GM12878 (cell line): ENCODE measurements around the gene TMEM72. TPM values are rescaled to one million over a fixed set of nuclear protein-coding genes. Genes with fewer than 3 reads are reported as not detected.

ENCODE experiments used
- ATAC-seq: fragments of 200-7000 bp; cut with Tn5 transposase; 3 replicates; pipeline ENCODE4 v1.9.1; 2020; ENCODE audit warnings: mild to moderate bottlenecking, moderate library complexity
- BruUV-seq: library from RNA; stranded (reverse); fragments of 400-500 nt; replicated peaks from 2 replicates; lab custom pipeline; 2021; lab: Mats Ljungman, UMichigan
- CTCF ChIA-PET: fragments of 300-600 bp; sonication (Branson Sonifier 250); formaldehyde crosslinking; extraction: SDS; loops from one replicate; lab custom pipeline; 2021; ENCODE audit warnings: inconsistent platforms; lab: Yijun Ruan, JAX
- POLR2A ChIA-PET: fragments of 350-600 bp; formaldehyde crosslinking; extraction: SDS; loops from one replicate; lab custom pipeline; 2021; ENCODE audit warnings: inconsistent platforms; lab: Charles Lee
- RAD21 ChIA-PET: fragments of 300-600 bp; sonication (Branson Sonifier 250); formaldehyde crosslinking; loops from one replicate; lab custom pipeline; 2023; ENCODE audit warnings: antibody characterized with exemption; ENCODE audit not compliant: unreplicated experiment; lab: Charles Lee
- SMC1A ChIA-PET: fragments of 300-600 bp; sonication (Branson Sonifier 250); formaldehyde crosslinking; loops from one replicate; lab custom pipeline; 2023; ENCODE audit not compliant: unreplicated experiment, uncharacterized antibody; lab: Charles Lee
- DNase-seq: peaks from one replicate; pipeline ENCODE4 v3.0.0-alpha.2; 2011; ENCODE audit warnings: low read depth, low spot score
- FAIRE-seq: peaks from 3 replicates; lab custom pipeline; 2011; peaks lifted over from hg19 to GRCh38; lab: Jason Lieb, UNC
- H2AFZ ChIP-seq: 2 replicates; pipeline ENCODE4 v1.6.0; 2011; ENCODE audit warnings: low read depth, low read length, control low read depth; ENCODE audit not compliant: control insufficient read depth
- H3K27ac ChIP-seq: 2 replicates; pipeline ENCODE4 v1.5.1; 2011; ENCODE audit warnings: control low read depth; ENCODE audit not compliant: control insufficient read depth, insufficient read depth
- H3K27me3 ChIP-seq, 2 experiments: replicated peaks in 1 of 2; 2 replicates each; pipeline versions ENCODE4 v1.6.0 to v1.6.1; 2011; ENCODE audit warnings: low read length in 1 of 2; ENCODE audit not compliant: control insufficient read depth in 2 of 2, insufficient read depth in 2 of 2
- H3K36me3 ChIP-seq, 2 experiments: 2 replicates each; pipeline ENCODE4 v1.5.1; 2011; ENCODE audit warnings: low read length in 1 of 2; ENCODE audit not compliant: control insufficient read depth in 2 of 2, insufficient read depth in 2 of 2
- H3K4me1 ChIP-seq: 2 replicates; pipeline ENCODE4 v1.6.1; 2011; ENCODE audit warnings: mild to moderate bottlenecking, low read length, moderate library complexity, mixed read lengths; ENCODE audit not compliant: control insufficient read depth, insufficient read depth
- H3K4me2 ChIP-seq: 2 replicates; pipeline ENCODE4 v1.6.0; 2011; ENCODE audit warnings: control low read depth; ENCODE audit not compliant: control insufficient read depth, insufficient read depth
- H3K4me3 ChIP-seq: fragments of 200-600 bp; sonication (generic); 2 replicates; pipeline ENCODE4 v1.5.1; 2016
- H3K79me2 ChIP-seq: 2 replicates; pipeline ENCODE4 v1.6.0; 2011; ENCODE audit warnings: low read length; ENCODE audit not compliant: control insufficient read depth, insufficient read depth
- H3K9ac ChIP-seq: 2 replicates; pipeline ENCODE4 v1.8.0; 2011; ENCODE audit warnings: low read length, control low read depth, mixed read lengths; ENCODE audit not compliant: control insufficient read depth, insufficient read depth
- H3K9me3 ChIP-seq: replicated peaks from 3 replicates; pipeline ENCODE4 v1.5.1; 2011; ENCODE audit warnings: mild to moderate bottlenecking, low read length; ENCODE audit not compliant: control insufficient read depth, insufficient read depth
- H4K20me1 ChIP-seq: 2 replicates; pipeline ENCODE4 v1.6.0; 2011; ENCODE audit not compliant: control insufficient read depth, insufficient read depth
- ATF2 ChIP-seq: IDR thresholded peaks from 2 replicates; pipeline ENCODE4 v1.6.1; 2012; ENCODE audit warnings: low read length, inconsistent platforms
- BACH1 ChIP-seq: fragments of 450-650 bp; IDR thresholded peaks from 2 replicates; pipeline ENCODE4 v1.6.1; 2017; ENCODE audit warnings: mild to moderate bottlenecking, borderline replicate concordance
- CBX3 ChIP-seq: fragments of 200-600 bp; sonication (generic); IDR thresholded peaks from 2 replicates; pipeline ENCODE4 v1.6.1; 2016; ENCODE audit warnings: low read depth, borderline replicate concordance
- CREM ChIP-seq: IDR thresholded peaks from 2 replicates; pipeline ENCODE4 v1.6.1; 2014; ENCODE audit warnings: antibody characterized with exemption, low read depth
- EED ChIP-seq: sonication (generic); IDR thresholded peaks from 2 replicates; pipeline ENCODE4 v1.6.1; 2016; ENCODE audit warnings: antibody characterized with exemption, low read depth
- ESRRA ChIP-seq: IDR thresholded peaks from 2 replicates; pipeline ENCODE4 v1.6.1; 2012; ENCODE audit warnings: mild to moderate bottlenecking, low read length, improper control_type of control experiment
- NBN ChIP-seq: fragments of 450-650 bp; IDR thresholded peaks from 2 replicates; pipeline ENCODE4 v1.6.1; 2016
- NFYB ChIP-seq: IDR thresholded peaks from 2 replicates; pipeline ENCODE4 v1.6.1; 2011; ENCODE audit warnings: low read depth, mild to moderate bottlenecking, low read length, improper control_type of control experiment, moderate library complexity; ENCODE audit not compliant: insufficient read depth
- NR2C2 ChIP-seq: IDR thresholded peaks from 2 replicates; pipeline ENCODE4 v1.6.1; 2011; ENCODE audit warnings: borderline replicate concordance, low read depth; ENCODE audit not compliant: control insufficient read depth, insufficient read length
- POLR2A ChIP-seq: IDR thresholded peaks from 2 replicates; pipeline ENCODE4 v1.6.1; 2011; ENCODE audit warnings: low read depth, mild to moderate bottlenecking, low read length
- POLR2AphosphoS5 ChIP-seq: IDR thresholded peaks from 2 replicates; pipeline ENCODE4 v1.6.1; 2011; ENCODE audit warnings: mild to moderate bottlenecking, low read length, inconsistent platforms
- SMARCA5 ChIP-seq: fragments of 450-650 bp; IDR thresholded peaks from 2 replicates; pipeline ENCODE4 v1.6.1; 2017; ENCODE audit warnings: mild to moderate bottlenecking
- SREBF1 ChIP-seq: IDR thresholded peaks from 2 replicates; pipeline ENCODE4 v1.6.1; 2012; ENCODE audit warnings: mild to moderate bottlenecking, low read length
- ZNF24 ChIP-seq: fragments of 450-650 bp; IDR thresholded peaks from 2 replicates; pipeline ENCODE4 v1.6.1; 2017; ENCODE audit warnings: antibody characterized with exemption, mild to moderate bottlenecking
- ZNF274 ChIP-seq: IDR thresholded peaks from one replicate; pipeline ENCODE4 v1.8.0; 2011; ENCODE audit not compliant: insufficient read length, insufficient read depth
- WGBS: methylation state at CpG from one replicate; pipeline ENCODE4 v1.1.6; 2016; ENCODE audit warnings: low lambda C conversion rate; ENCODE audit not compliant: insufficient replicate concordance, insufficient coverage; ENCODE audit errors: missing lambda C conversion rate; 5-methylcytosine and 5-hydroxymethylcytosine counted together
- in situ Hi-C: fragments of 300-500 bp; cut with MboI; formaldehyde crosslinking; loops from 9 replicates; pipeline ENCODE4 v1.14.3; 2018; ENCODE audit warnings: mixed read lengths
- intact Hi-C: fragments of 100-400 bp; cut with micrococcal nuclease; formaldehyde crosslinking; loops from one replicate; pipeline ENCODE4 v1.14.2; 2022; ENCODE audit not compliant: unreplicated experiment
- polyA plus RNA-seq, 11 experiments: library from polyadenylated mRNA; depleted of rRNA in 4 of 11; unstranded in 6 of 11; stranded (reverse) in 5 of 11; fragments of >200 nt; fragmentation: Nextera tagmentation in 4 of 11; fragmentation: Illumina TruSeq in 1 of 11; extraction: Ambion mirVana in 4 of 11; extraction: Trizol in 1 of 11; gene quantifications; 1 replicate in 1 of 11; 2 replicates in 10 of 11; pipeline versions ENCODE4 v1.2.1 to v1.2.3, GENCODE V29; 2011 to 2016; ENCODE audit warnings: inconsistent platforms in 2 of 11, missing spikeins in 2 of 11, low read depth in 1 of 11
- total RNA-seq, 4 experiments: library from RNA; depleted of rRNA in 3 of 4; stranded (reverse); fragments of >200 nt in 3 of 4; fragmentation: Illumina TruSeq in 1 of 4; extraction: Trizol in 1 of 4; gene quantifications; 2 replicates each; pipeline versions ENCODE4 v1.2.1 to v1.2.3, GENCODE V29; 2013 to 2021

TMEM72 gene
- total and polyA plus RNA-seq, 10 of the 15 experiments (the other 5 are each of a cell fraction or from before 2014, with no cell fraction given): 0.12 TPM; not detected in 9

GRCh38 chr10:44897049-44897448 lies 14.1 kb upstream of the TMEM72 start:
- H3K79me2 ChIP-seq: no peaks in the 10 kb centered on the region
- ChIA-PET POLR2A (interaction anchor here (1.3 kb wide), 2 partner anchors 11 to 69 kb away, joined by 3 to 6 read pairs; no protein-coding TSS in a partner anchor), SMC1A (interaction anchor here (1.4 kb wide), 1 partner anchor 9 kb away, joined by 4 read pairs; no protein-coding TSS in a partner anchor), CTCF (interaction anchor here (1.2 kb wide), 1 partner anchor 15 kb away, joined by 3 read pairs; no protein-coding TSS in a partner anchor), RAD21 (interaction anchor here (2.6 kb wide), 1 partner anchor 14 kb away, joined by 9 read pairs; the partner anchor contains the start of gene TMEM72)
- no peak overlapping the region for H3K27ac ChIP-seq
- H3K27me3 ChIP-seq: no peaks in the 10 kb centered on the region; a peak in 1 of 4 replicates
- no peaks in the 10 kb centered on the region; the same call in 2 of the 3 replicates for H3K9me3 ChIP-seq
- H4K20me1 ChIP-seq: no peaks in the 10 kb centered on the region
- FAIRE-seq: no peak
- TF ChIP-seq BACH1: peak; percentile 92; the same call in 1 of the 2 replicates
- no peak for TF ChIP-seq ZNF24
- no peak overlapping the region for H3K4me2 ChIP-seq
- BruUV-seq: no TSS peak
- H3K4me1 ChIP-seq: no peaks in the 10 kb centered on the region
- H3K4me3 ChIP-seq: no peak overlapping the region
- intact Hi-C loops: no loop called here
- no peak overlapping the region for H2AFZ ChIP-seq
- no peaks in the 10 kb centered on the region for H3K36me3 ChIP-seq
- peak; percentile 70 for ATAC-seq
- no peak overlapping the region for H3K9ac ChIP-seq
- in situ Hi-C loops: no loop called here
- DNase-seq: no peak
- 45% methylated on average over 7 of the region's 7 CpGs for WGBS

GRCh38 chr10:44898665-44899064 lies 12.5 kb upstream of the TMEM72 start:
- intact Hi-C loops: no loop called here
- Histone ChIP-seq H3K9me3 (no peaks in the 10 kb centered on the region; the same call in 2 of the 3 replicates), H4K20me1 (no peaks in the 10 kb centered on the region), H3K9ac (no peak overlapping the region), H3K79me2 (no peaks in the 10 kb centered on the region), H3K27me3 (no peaks in the 10 kb centered on the region; a peak in 2 of 4 replicates), H3K27ac (no peak overlapping the region), H3K36me3 (no peaks in the 10 kb centered on the region), H3K4me3 (no peak overlapping the region), H3K4me2 (no peak overlapping the region), H2AFZ (no peak overlapping the region), H3K4me1 (no peaks in the 10 kb centered on the region)
- FAIRE-seq (no peak), ATAC-seq (no peak), DNase-seq (no peak)
- CTCF ChIA-PET: no interaction called here
- in situ Hi-C loops: no loop called here
- POLR2A ChIA-PET: interaction anchor here (2.1 kb wide), 1 partner anchor 10 kb away, joined by 8 read pairs; no protein-coding TSS in a partner anchor
- BruUV-seq: no TSS peak
- RAD21 ChIA-PET: interaction anchor here (1.0 kb wide), 1 partner anchor 34 kb away, joined by 3 read pairs; no protein-coding TSS in a partner anchor
- 0% methylated on average over 4 of the region's 4 CpGs for WGBS
- SMC1A ChIA-PET: no interaction called here
- TF ChIP-seq SMARCA5: no peak
- TF ChIP-seq CREM: no peak
- TF ChIP-seq POLR2A: no peak
- TF ChIP-seq POLR2AphosphoS5: no peak
- no peak for TF ChIP-seq NR2C2
- no peak for TF ChIP-seq NFYB
- TF ChIP-seq ESRRA: no peak
- no peak for TF ChIP-seq CBX3
- TF ChIP-seq SREBF1: no peak
- TF ChIP-seq ATF2: no peak
- no peak for TF ChIP-seq EED
- no peak for TF ChIP-seq ZNF274
- no peak for TF ChIP-seq NBN
